ENCODE measurements around the gene SLCO1A2.
"Not testable (repeated sequence)": the region's sequence is repeated elsewhere in the genome, so short reads cannot be mapped to it uniquely, and the experiment has no call there.

SLCO1A2 gene

GRCh38 chr12:21372602-21373001, 37.9 kb upstream of the SLCO1A2 start, which contains the start of gene IAPP:
TSS of gene IAPP (plus strand) at chr12:21372902. CDS start at chr12:21373352, 450 bp downstream.
- Histone ChIP-seq H3K36me3 (ENCODE audit: control insufficient read depth, low read length) (no peaks in the 10 kb centered on the region), H3K27me3 (ENCODE audit: control insufficient read depth, low read length) (no peaks in the 10 kb centered on the region; the same call in 1 of the 2 replicates), H3K4me3 (ENCODE audit: low read length) (no peak within 1 kb of the TSS), H3K27ac (ENCODE audit: low read depth, low read length) (no peak within 1 kb of the TSS), H3K9me3 (ENCODE audit: control insufficient read depth, insufficient read depth, low read length) (no peaks in the 10 kb centered on the region), H3K79me2 (ENCODE audit: control insufficient read depth, low read length) (no peaks in the 10 kb centered on the region), H4K20me1 (ENCODE audit: control insufficient read depth, insufficient read depth, low read depth, low read length) (no peaks in the 10 kb centered on the region), H3K4me1 (ENCODE audit: control insufficient read depth, low read length) (no peaks in the 10 kb centered on the region), H3F3A (ENCODE audit: control insufficient read depth, insufficient read depth) (no peaks in the 10 kb centered on the region), H3K4me2 (ENCODE audit: low read length) (no peak within 1 kb of the TSS), H3K9me2 (replicated peaks; ENCODE audit: control insufficient read depth, low read length) (no peaks in the 10 kb centered on the region)
- TF ChIP-seq CTCF (IDR thresholded peaks at IDR 0.05; ENCODE audit: low read depth, low read length, poor library complexity, severe bottlenecking) (no peak), EZH2phosphoT487 (IDR thresholded peaks at IDR 0.05; ENCODE audit: borderline replicate concordance, low read length) (no peak)

- H3K79me2 ChIP-seq (ENCODE audit: control insufficient read depth, low read length): no peaks in the 10 kb centered on the region
- H3K4me1 ChIP-seq (ENCODE audit: control insufficient read depth, low read length): no peaks in the 10 kb centered on the region
- H3F3A ChIP-seq (ENCODE audit: control insufficient read depth, insufficient read depth): no peaks in the 10 kb centered on the region
- no peak overlapping the region for H3K27ac ChIP-seq (ENCODE audit: low read depth, low read length)
- no peak overlapping the region for H3K4me2 ChIP-seq (ENCODE audit: low read length)
- no peaks in the 10 kb centered on the region; the same call in 1 of the 2 replicates for H3K27me3 ChIP-seq (ENCODE audit: control insufficient read depth, low read length)
- H3K36me3 ChIP-seq (ENCODE audit: control insufficient read depth, low read length): no peaks in the 10 kb centered on the region
- H3K4me3 ChIP-seq (ENCODE audit: low read length): no peak overlapping the region
- no peaks in the 10 kb centered on the region for H4K20me1 ChIP-seq (ENCODE audit: control insufficient read depth, insufficient read depth, low read depth, low read length)
- no peaks in the 10 kb centered on the region for H3K9me3 ChIP-seq (ENCODE audit: control insufficient read depth, insufficient read depth, low read length)
- no peaks in the 10 kb centered on the region for H3K9me2 ChIP-seq (replicated peaks; ENCODE audit: control insufficient read depth, low read length)
- TF ChIP-seq EZH2phosphoT487 (IDR thresholded peaks at IDR 0.05; ENCODE audit: borderline replicate concordance, low read length): no peak
- no peak for TF ChIP-seq CTCF (IDR thresholded peaks at IDR 0.05; ENCODE audit: low read depth, low read length, poor library complexity, severe bottlenecking)
These were observed 36.2 kb upstream of the SLCO1A2 start for GRCh38 chr12:21370845-21371449.

GRCh38 chr12:21369141-21369980, 34.6 kb upstream of the SLCO1A2 start:
- no peak overlapping the region for H3K4me2 ChIP-seq (ENCODE audit: low read length)
- H3F3A ChIP-seq (ENCODE audit: control insufficient read depth, insufficient read depth): no peaks in the 10 kb centered on the region
- no peaks in the 10 kb centered on the region for H3K9me3 ChIP-seq (ENCODE audit: control insufficient read depth, insufficient read depth, low read length)
- H3K27me3 ChIP-seq (ENCODE audit: control insufficient read depth, low read length): no peaks in the 10 kb centered on the region
- no peak overlapping the region for H3K4me3 ChIP-seq (ENCODE audit: low read length)
- H3K9me2 ChIP-seq (replicated peaks; ENCODE audit: control insufficient read depth, low read length): no peaks in the 10 kb centered on the region
- no peaks in the 10 kb centered on the region for H3K79me2 ChIP-seq (ENCODE audit: control insufficient read depth, low read length)
- no peaks in the 10 kb centered on the region for H3K36me3 ChIP-seq (ENCODE audit: control insufficient read depth, low read length)
- TF ChIP-seq EZH2phosphoT487 (IDR thresholded peaks at IDR 0.05; ENCODE audit: borderline replicate concordance, low read length) (no peak), CTCF (IDR thresholded peaks at IDR 0.05; ENCODE audit: low read depth, low read length, poor library complexity, severe bottlenecking) (no peak)
- no peak overlapping the region for H3K27ac ChIP-seq (ENCODE audit: low read depth, low read length)
- H4K20me1 ChIP-seq (ENCODE audit: control insufficient read depth, insufficient read depth, low read depth, low read length): no peaks in the 10 kb centered on the region
- H3K4me1 ChIP-seq (ENCODE audit: control insufficient read depth, low read length): no peaks in the 10 kb centered on the region

GRCh38 chr12:21360632-21361031, 25.9 kb upstream of the SLCO1A2 start:
- not testable (repeated sequence) for H3K4me3 ChIP-seq (ENCODE audit: low read length); H4K20me1 ChIP-seq (ENCODE audit: control insufficient read depth, insufficient read depth, low read depth, low read length); H3K27me3 ChIP-seq (ENCODE audit: control insufficient read depth, low read length); H3K36me3 ChIP-seq (ENCODE audit: control insufficient read depth, low read length); H3K9me3 ChIP-seq (ENCODE audit: control insufficient read depth, insufficient read depth, low read length); H3K27ac ChIP-seq (ENCODE audit: low read depth, low read length); H3K9me2 ChIP-seq (replicated peaks; ENCODE audit: control insufficient read depth, low read length); H3K4me1 ChIP-seq (ENCODE audit: control insufficient read depth, low read length); H3F3A ChIP-seq (ENCODE audit: control insufficient read depth, insufficient read depth); H3K79me2 ChIP-seq (ENCODE audit: control insufficient read depth, low read length); H3K4me2 ChIP-seq (ENCODE audit: low read length)
